ENCODE measurements around the gene TAX1BP1.

Gene TAX1BP1

GRCh38 chr7:27871866-27872265 is 131.9 kb downstream of the TAX1BP1 start:
- peaks cover 6 to 36% (median 25%) of the 10 kb centered on the region in 5 donors for H3K4me1 ChIP-seq (ENCODE audit: control insufficient read depth in 5 of 5, insufficient read depth in 5 of 5, low read length in 5 of 5)

DNA sequence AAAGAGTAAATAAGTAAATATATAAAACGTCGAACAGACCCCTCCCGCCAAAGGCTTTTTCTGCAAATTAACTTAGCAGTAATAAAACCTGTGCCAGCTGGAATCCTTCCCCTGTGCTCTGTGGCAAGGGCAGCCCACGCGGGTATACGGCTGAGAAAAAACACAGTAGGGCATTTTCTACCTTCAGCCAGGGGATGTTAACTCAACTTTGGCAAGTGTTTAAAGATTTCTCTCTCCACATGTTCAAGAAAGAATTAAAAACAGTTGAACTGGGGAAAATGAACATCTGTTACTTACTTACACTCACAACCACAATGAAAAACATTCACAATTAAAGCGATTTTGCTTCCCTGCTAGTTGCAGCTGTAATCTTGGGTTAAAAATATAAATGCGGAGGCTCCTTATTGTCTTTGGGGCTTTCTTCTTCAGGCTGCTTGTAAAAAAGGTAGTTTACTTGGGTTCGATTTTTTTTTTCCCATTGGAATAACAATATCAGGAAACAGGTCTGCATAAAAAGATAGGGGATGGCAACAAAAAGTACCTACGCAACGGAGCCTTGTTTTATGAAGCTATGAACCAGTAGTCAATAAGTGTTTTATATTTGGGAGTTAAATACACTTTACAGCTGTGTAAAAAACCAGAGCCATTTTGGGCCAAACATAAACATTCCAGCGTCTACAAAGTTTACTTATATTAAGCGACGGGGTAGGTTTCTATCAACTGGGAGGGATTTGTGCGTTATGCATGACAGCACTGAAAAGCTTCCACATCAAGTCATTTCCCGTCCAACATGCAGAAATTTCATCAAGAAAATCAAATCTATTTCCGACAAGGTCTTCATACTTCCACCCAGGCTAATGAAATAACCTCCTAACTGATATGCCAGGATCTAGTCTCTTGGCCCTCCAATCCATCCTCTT is 132.7 kb downstream of the TAX1BP1 start:
- peaks cover 6 to 36% (median 25%) of the 10 kb centered on the region in 5 donors for H3K4me1 ChIP-seq (ENCODE audit: control insufficient read depth in 5 of 5, insufficient read depth in 5 of 5, low read length in 5 of 5)
- no peaks in the 10 kb centered on the region for H3K27me3 ChIP-seq (ENCODE audit: control insufficient read depth in 5 of 5, insufficient read depth in 4 of 5, low read length in 5 of 5)
- no peaks in the 10 kb centered on the region for H3K9me3 ChIP-seq (ENCODE audit: control insufficient read depth in 5 of 5, low read length in 5 of 5)
- H3K4me3 ChIP-seq (ENCODE audit: low read depth in 1 of 5, low read length in 5 of 5), result no peak overlapping the region
- peaks cover 0 to 3% (median 0%) of the 10 kb centered on the region in 5 donors for H3K36me3 ChIP-seq (ENCODE audit: control insufficient read depth in 5 of 5, insufficient read depth in 5 of 5, low read length in 5 of 5)
- no peak overlapping the region for H3K27ac ChIP-seq (ENCODE audit: low read depth, low read length)
- no peak overlapping the region for H3K9ac ChIP-seq (ENCODE audit: low read length in 5 of 5)

More at GRCh38 chr7:27871866-27872265, 131.9 kb downstream of the TAX1BP1 start:
- no peak overlapping the region for H3K27ac ChIP-seq (ENCODE audit: low read depth, low read length)
- H3K9me3 ChIP-seq (ENCODE audit: control insufficient read depth in 5 of 5, low read length in 5 of 5), result no peaks in the 10 kb centered on the region
- H3K9ac ChIP-seq (ENCODE audit: low read length in 5 of 5), result no peak overlapping the region
- H3K36me3 ChIP-seq (ENCODE audit: control insufficient read depth in 5 of 5, insufficient read depth in 5 of 5, low read length in 5 of 5), result peaks cover 0 to 4% (median 0%) of the 10 kb centered on the region in 5 donors
- H3K4me3 ChIP-seq (ENCODE audit: low read depth in 1 of 5, low read length in 5 of 5), result no peak overlapping the region
- H3K27me3 ChIP-seq (ENCODE audit: control insufficient read depth in 5 of 5, insufficient read depth in 4 of 5, low read length in 5 of 5), result no peaks in the 10 kb centered on the region

DNA sequence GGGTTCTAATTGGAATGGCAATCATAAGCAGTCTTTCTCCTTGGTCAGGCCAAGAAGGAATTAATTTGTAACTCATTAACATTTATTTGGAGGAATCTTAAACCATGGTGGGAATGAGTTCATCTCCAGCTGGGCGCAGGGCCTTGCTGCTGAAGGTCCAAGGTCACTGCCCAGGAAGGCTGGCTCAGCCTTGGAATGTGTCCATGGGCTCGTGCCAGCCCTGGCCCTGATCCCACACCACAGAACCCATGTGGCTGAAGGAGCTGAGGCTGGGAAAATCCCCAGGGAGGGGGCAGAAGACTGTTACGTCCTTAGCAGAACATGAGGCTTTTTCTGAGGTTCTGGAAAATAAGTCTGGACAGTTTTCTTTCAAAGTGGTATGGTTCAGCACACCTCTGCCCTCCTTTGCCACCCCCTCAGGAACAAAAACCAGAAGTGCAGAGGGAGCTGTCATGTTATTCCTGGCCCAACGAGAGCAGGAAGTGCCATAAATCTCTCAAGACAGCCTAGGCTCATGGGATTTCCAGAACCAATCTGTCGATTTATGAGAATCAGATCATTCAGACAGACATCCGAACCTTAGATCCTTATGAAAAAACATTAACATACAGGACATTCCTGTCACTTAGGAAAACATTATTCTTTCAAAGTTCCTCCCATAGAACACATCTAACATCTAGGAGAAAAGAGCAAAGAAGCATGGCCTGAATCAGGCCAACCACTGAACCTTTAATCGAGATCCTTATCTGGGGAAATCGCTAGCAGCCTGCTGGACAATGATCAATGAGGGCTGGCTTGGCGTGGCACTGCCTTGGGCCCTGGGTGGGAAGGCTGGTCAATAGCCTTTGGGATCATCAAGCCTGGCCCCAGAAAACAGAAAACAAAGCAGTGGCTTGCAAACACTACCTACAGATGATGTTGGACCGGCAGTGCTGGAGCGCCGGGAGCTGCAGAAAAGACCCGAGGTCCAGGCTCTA is 134.3 kb downstream of the TAX1BP1 start:
- H3K4me3 ChIP-seq (ENCODE audit: low read depth in 1 of 5, low read length in 5 of 5), result no peak overlapping the region
- no peaks in the 10 kb centered on the region for H3K9me3 ChIP-seq (ENCODE audit: control insufficient read depth in 5 of 5, low read length in 5 of 5)
- H3K4me1 ChIP-seq (ENCODE audit: control insufficient read depth in 5 of 5, insufficient read depth in 5 of 5, low read length in 5 of 5), result peaks cover 6 to 36% (median 25%) of the 10 kb centered on the region in 5 donors
- H3K27me3 ChIP-seq (ENCODE audit: control insufficient read depth in 5 of 5, insufficient read depth in 4 of 5, low read length in 5 of 5), result no peaks in the 10 kb centered on the region
- no peaks in the 10 kb centered on the region for H3K36me3 ChIP-seq (ENCODE audit: control insufficient read depth in 5 of 5, insufficient read depth in 5 of 5, low read length in 5 of 5)
- peak overlapping the region; percentile 38 for H3K27ac ChIP-seq (ENCODE audit: low read depth, low read length)
- H3K9ac ChIP-seq (ENCODE audit: low read length in 5 of 5), result peak overlapping the region in 1 of 5 donors; percentile 27

- Histone ChIP-seq H3K36me3 (ENCODE audit: control insufficient read depth in 5 of 5, insufficient read depth in 5 of 5, low read length in 5 of 5) (no peaks in the 10 kb centered on the region), H3K9me3 (ENCODE audit: control insufficient read depth in 5 of 5, low read length in 5 of 5) (no peaks in the 10 kb centered on the region), H3K27me3 (ENCODE audit: control insufficient read depth in 5 of 5, insufficient read depth in 4 of 5, low read length in 5 of 5) (no peaks in the 10 kb centered on the region), H3K4me1 (ENCODE audit: control insufficient read depth in 5 of 5, insufficient read depth in 5 of 5, low read length in 5 of 5) (peaks cover 6 to 36% (median 25%) of the 10 kb centered on the region in 5 donors), H3K9ac (ENCODE audit: low read length in 5 of 5) (no peak overlapping the region), H3K27ac (ENCODE audit: low read depth, low read length) (no peak overlapping the region), H3K4me3 (ENCODE audit: low read depth in 1 of 5, low read length in 5 of 5) (no peak overlapping the region)
Measured at GRCh38 chr7:27875061-27875460, 135.1 kb downstream of the TAX1BP1 start.

DNA sequence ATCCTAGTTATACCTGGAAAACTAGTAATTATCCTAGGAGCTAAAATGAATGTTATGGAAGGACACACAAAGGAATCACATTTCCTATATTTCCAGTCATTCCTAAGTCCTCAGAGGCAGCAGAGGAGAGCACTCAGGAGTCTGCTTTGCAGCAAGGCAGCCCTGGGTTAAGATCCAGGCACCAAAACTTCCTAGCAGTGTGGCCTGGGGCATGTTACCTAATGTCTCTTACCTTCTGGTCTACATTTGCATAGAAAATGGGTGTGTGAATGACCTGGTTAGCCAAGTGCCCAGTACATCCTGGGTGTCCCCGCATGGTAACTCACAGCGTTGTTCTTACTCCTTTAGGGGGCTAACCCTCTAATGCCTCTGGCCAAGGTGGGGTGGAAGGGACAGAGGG is 135.9 kb downstream of the TAX1BP1 start:
- Histone ChIP-seq H3K36me3 (ENCODE audit: control insufficient read depth in 5 of 5, insufficient read depth in 5 of 5, low read length in 5 of 5) (no peaks in the 10 kb centered on the region), H3K27me3 (ENCODE audit: control insufficient read depth in 5 of 5, insufficient read depth in 4 of 5, low read length in 5 of 5) (no peaks in the 10 kb centered on the region), H3K4me3 (ENCODE audit: low read depth in 1 of 5, low read length in 5 of 5) (no peak overlapping the region), H3K9ac (ENCODE audit: low read length in 5 of 5) (no peak overlapping the region), H3K27ac (ENCODE audit: low read depth, low read length) (no peak overlapping the region), H3K9me3 (ENCODE audit: control insufficient read depth in 5 of 5, low read length in 5 of 5) (no peaks in the 10 kb centered on the region), H3K4me1 (ENCODE audit: control insufficient read depth in 5 of 5, insufficient read depth in 5 of 5, low read length in 5 of 5) (peaks cover 6 to 36% (median 25%) of the 10 kb centered on the region in 5 donors)

GRCh38 chr7:27876756-27877155 is 136.8 kb downstream of the TAX1BP1 start:
- Histone ChIP-seq H3K9me3 (ENCODE audit: control insufficient read depth in 5 of 5, low read length in 5 of 5) (no peaks in the 10 kb centered on the region), H3K4me3 (ENCODE audit: low read depth in 1 of 5, low read length in 5 of 5) (no peak overlapping the region), H3K27ac (ENCODE audit: low read depth, low read length) (no peak overlapping the region), H3K36me3 (ENCODE audit: control insufficient read depth in 5 of 5, insufficient read depth in 5 of 5, low read length in 5 of 5) (no peaks in the 10 kb centered on the region), H3K4me1 (ENCODE audit: control insufficient read depth in 5 of 5, insufficient read depth in 5 of 5, low read length in 5 of 5) (peaks cover 6 to 36% (median 25%) of the 10 kb centered on the region in 5 donors), H3K9ac (ENCODE audit: low read length in 5 of 5) (no peak overlapping the region), H3K27me3 (ENCODE audit: control insufficient read depth in 5 of 5, insufficient read depth in 4 of 5, low read length in 5 of 5) (no peaks in the 10 kb centered on the region)

Data from subcutaneous abdominal adipose tissue (tissue), 5 donors.